H9 (cell line): ENCODE measurements around the gene SCUBE1. TPM values are rescaled to one million over a fixed set of nuclear protein-coding genes. Genes with fewer than 3 reads are reported as not detected.

Experiments
- DNase-seq: peaks from one replicate; pipeline ENCODE4 v3.0.0-alpha.2; 2017
- H2AFZ ChIP-seq: one replicate; pipeline ENCODE4 v1.6.1; 2013; ENCODE audit warnings: mild to moderate bottlenecking, low read length, control low read depth, moderate library complexity
- H2AK5ac ChIP-seq: 2 replicates; pipeline ENCODE4 v1.6.1; 2013; ENCODE audit warnings: low read length, control low read depth, mixed read lengths; ENCODE audit not compliant: insufficient read length
- H2BK120ac ChIP-seq: one replicate; pipeline ENCODE4 v1.6.1; 2013; ENCODE audit warnings: low read depth, mild to moderate bottlenecking, low read length, control low read depth, inconsistent platforms; ENCODE audit not compliant: poor library complexity, severe bottlenecking
- H2BK12ac ChIP-seq: 2 replicates; pipeline ENCODE4 v1.6.1; 2013; ENCODE audit warnings: low read length, control low read depth, mixed read lengths, low read depth; ENCODE audit not compliant: insufficient read length
- H2BK15ac ChIP-seq: 2 replicates; pipeline ENCODE4 v1.6.1; 2013; ENCODE audit warnings: low read depth, low read length, control low read depth
- H2BK20ac ChIP-seq: one replicate; pipeline ENCODE4 v1.6.1; 2013; ENCODE audit warnings: low read depth, mild to moderate bottlenecking, low read length, control low read depth, inconsistent platforms; ENCODE audit not compliant: poor library complexity, severe bottlenecking
- H2BK5ac ChIP-seq: 2 replicates; pipeline ENCODE4 v1.6.1; 2013; ENCODE audit warnings: low read length, control low read depth, mixed read lengths; ENCODE audit not compliant: insufficient read length
- H3K14ac ChIP-seq: 2 replicates; pipeline ENCODE4 v1.6.1; 2013; ENCODE audit warnings: low read length, control low read depth; ENCODE audit not compliant: insufficient read depth
- H3K18ac ChIP-seq: 2 replicates; pipeline ENCODE4 v1.6.1; 2013; ENCODE audit warnings: low read depth, mild to moderate bottlenecking, mixed read lengths, low read length, control low read depth; ENCODE audit not compliant: insufficient read length
- H3K23ac ChIP-seq: 2 replicates; pipeline ENCODE4 v1.6.1; 2013; ENCODE audit warnings: low read length, control low read depth, mixed read lengths, low read depth; ENCODE audit not compliant: insufficient read length
- H3K23me2 ChIP-seq: 2 replicates; pipeline ENCODE4 v1.6.1; 2013; ENCODE audit warnings: low read depth, mild to moderate bottlenecking, mixed read lengths, low read length, control low read depth; ENCODE audit not compliant: insufficient read length, poor library complexity, severe bottlenecking
- H3K27ac ChIP-seq: 2 replicates; pipeline ENCODE4 v1.5.1; 2013; ENCODE audit warnings: low read length, control low read depth, mixed read lengths, low read depth; ENCODE audit not compliant: insufficient read length
- H3K27me3 ChIP-seq: 2 replicates; pipeline ENCODE4 v1.6.1; 2013; ENCODE audit warnings: low read length, control low read depth, inconsistent platforms; ENCODE audit not compliant: insufficient read depth
- H3K4ac ChIP-seq: 2 replicates; pipeline ENCODE4 v1.6.1; 2013; ENCODE audit warnings: low read depth, mild to moderate bottlenecking, control low read depth, inconsistent platforms, low read length, moderate library complexity
- H3K4me1 ChIP-seq: 2 replicates; pipeline ENCODE4 v1.6.1; 2013; ENCODE audit warnings: low read length, control low read depth, inconsistent platforms; ENCODE audit not compliant: insufficient read depth
- H3K4me2 ChIP-seq: 2 replicates; pipeline ENCODE4 v1.6.1; 2013; ENCODE audit warnings: low read length, control low read depth, mixed read lengths; ENCODE audit not compliant: insufficient read length, insufficient read depth
- H3K56ac ChIP-seq: 2 replicates; pipeline ENCODE4 v1.6.1; 2013; ENCODE audit warnings: low read depth, mild to moderate bottlenecking, mixed read lengths, low read length, control low read depth; ENCODE audit not compliant: insufficient read length
- H3K79me1 ChIP-seq: 2 replicates; pipeline ENCODE4 v1.6.1; 2013; ENCODE audit warnings: low read depth, mild to moderate bottlenecking, moderate library complexity, low read length, control low read depth, inconsistent platforms; ENCODE audit not compliant: insufficient read depth, poor library complexity, severe bottlenecking
- H3K79me2 ChIP-seq: 2 replicates; pipeline ENCODE4 v1.6.1; 2013; ENCODE audit warnings: low read length, control low read depth, inconsistent platforms; ENCODE audit not compliant: insufficient read depth
- H3K9ac ChIP-seq: 2 replicates; pipeline ENCODE4 v1.6.1; 2013; ENCODE audit warnings: low read length, control low read depth, mixed read lengths; ENCODE audit not compliant: insufficient read length; ENCODE audit errors: extremely low read depth
- H3K9me3 ChIP-seq: one replicate; pipeline ENCODE4 v1.6.1; 2013; ENCODE audit warnings: low read depth, low read length, inconsistent platforms; ENCODE audit not compliant: control insufficient read depth
- H3T11ph ChIP-seq: one replicate; pipeline ENCODE4 v1.6.1; 2013; ENCODE audit warnings: mild to moderate bottlenecking, low read length, control low read depth, inconsistent platforms
- H4K20me1 ChIP-seq: one replicate; pipeline ENCODE4 v1.6.1; 2013; ENCODE audit not compliant: control insufficient read depth, insufficient read length, insufficient read depth
- H4K5ac ChIP-seq: 2 replicates; pipeline ENCODE4 v1.6.1; 2013; ENCODE audit warnings: low read depth, mild to moderate bottlenecking, mixed read lengths, low read length, control low read depth; ENCODE audit not compliant: insufficient read length
- H4K8ac ChIP-seq: replicated peaks from 2 replicates; pipeline ENCODE4 v1.6.1; 2013; ENCODE audit warnings: low read length, control low read depth, mixed read lengths, low read depth; ENCODE audit not compliant: insufficient read length
- H4K91ac ChIP-seq: 2 replicates; pipeline ENCODE4 v1.6.1; 2013; ENCODE audit warnings: low read depth, mild to moderate bottlenecking, moderate library complexity, mixed read lengths, low read length, control low read depth; ENCODE audit not compliant: insufficient read length
- H3K27ac Mint-ChIP-seq, 3 experiments: 2 replicates in 2 of 3; 3 replicates in 1 of 3; pipeline ENCODE4 v1.8.0; 2020 to 2021; ENCODE audit warnings: mixed read lengths in 3 of 3, mild to moderate bottlenecking in 1 of 3, moderate library complexity in 1 of 3
- H3K27me3 Mint-ChIP-seq: 2 replicates; pipeline ENCODE4 v1.8.0; 2021; ENCODE audit warnings: low read depth, mild to moderate bottlenecking, moderate library complexity, mixed read lengths
- H3K36me3 Mint-ChIP-seq, 3 experiments: 2 replicates in 2 of 3; 3 replicates in 1 of 3; pipeline ENCODE4 v1.8.0; 2020 to 2021; ENCODE audit warnings: low read depth in 3 of 3, mixed read lengths in 3 of 3; ENCODE audit not compliant: insufficient read depth in 1 of 3
- H3K4me1 Mint-ChIP-seq, 2 experiments: 2 replicates each; pipeline ENCODE4 v1.8.0; 2020; ENCODE audit warnings: mixed read lengths in 2 of 2
- H3K4me3 Mint-ChIP-seq, 2 experiments: 2 replicates in 1 of 2; 3 replicates in 1 of 2; pipeline ENCODE4 v1.8.0; 2020 to 2021; ENCODE audit warnings: mild to moderate bottlenecking in 2 of 2, mixed read lengths in 2 of 2, moderate library complexity in 1 of 2
- H3K9me3 Mint-ChIP-seq, 2 experiments: 2 replicates in 1 of 2; 3 replicates in 1 of 2; pipeline ENCODE4 v1.8.0; 2020; ENCODE audit warnings: mild to moderate bottlenecking in 2 of 2, mixed read lengths in 2 of 2, moderate library complexity in 1 of 2
- CTCF ChIP-seq: fragments of 200-600 bp; sonication (generic); conservative IDR thresholded peaks from 3 replicates; pipeline ENCODE4 v1.8.0; 2021; ENCODE audit warnings: antibody characterized with exemption, mild to moderate bottlenecking
- WGBS: extraction: QIAGEN DNeasy Blood & Tissue Kit; methylation state at CpG from one replicate; pipeline ENCODE4 v1.1.7; 2013; ENCODE audit warnings: missing lambda C conversion rate, low lambda C conversion rate, mixed read lengths; ENCODE audit not compliant: insufficient read length; ENCODE audit errors: extremely low coverage; 5-methylcytosine and 5-hydroxymethylcytosine counted together
- total RNA-seq: library from RNA; stranded (reverse); gene quantifications from 2 replicates; pipeline ENCODE4 v1.2.1, GENCODE V29; 2021

SCUBE1 gene
- total RNA-seq, 1 experiment from 2014 or later, result 1.2 TPM

DNA sequence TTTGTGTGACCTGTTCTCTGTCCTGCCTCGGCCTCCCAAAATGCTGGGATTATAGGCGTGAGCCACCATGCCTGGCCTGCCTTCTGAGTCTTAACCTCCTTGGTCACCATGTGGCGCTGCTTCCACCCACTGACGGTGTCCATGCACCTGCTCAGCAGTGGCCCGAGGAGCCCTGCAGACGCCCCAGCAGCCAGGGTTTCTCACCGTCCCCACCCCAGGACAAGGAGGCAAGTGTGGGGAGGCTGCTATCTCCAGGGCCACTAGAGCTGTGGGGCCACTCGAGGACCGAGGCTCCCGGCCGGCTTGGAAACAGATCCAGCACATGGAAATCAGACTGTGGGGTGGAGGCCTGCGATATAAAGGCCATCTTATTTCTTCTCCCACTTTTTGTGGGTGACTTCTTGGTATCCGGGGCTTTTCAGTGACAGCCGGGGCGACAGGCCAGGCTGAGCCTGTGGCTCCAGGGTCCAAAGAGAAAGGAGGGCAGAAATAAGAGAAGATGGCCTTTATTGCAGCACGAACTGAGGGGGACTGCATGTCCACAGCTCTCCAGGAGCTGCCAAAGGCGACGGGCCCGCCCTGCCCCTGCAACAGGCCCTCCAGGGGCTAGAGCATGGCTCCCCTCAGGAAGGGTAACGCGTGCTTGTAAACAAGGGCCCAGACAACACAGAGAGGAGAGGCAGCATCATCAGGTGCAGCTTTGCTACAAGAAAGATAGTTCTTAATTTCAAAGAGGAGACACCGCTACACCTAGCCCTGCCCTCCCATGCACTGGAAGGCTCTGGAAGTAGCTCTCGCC, 176.8 kb downstream of the SCUBE1 start:
- H3K4me1 ChIP-seq, result no peaks in the 10 kb centered on the region
- no peak overlapping the region for H3T11ph ChIP-seq
- H4K20me1 ChIP-seq, result no peaks in the 10 kb centered on the region
- WGBS, result no CpG with 5 or more reads among the region's 23 CpGs
- H2BK20ac ChIP-seq, result no peak overlapping the region
- H2AFZ ChIP-seq, result no peak overlapping the region
- no peak for DNase-seq
- no peak overlapping the region for H2AK5ac ChIP-seq
- no peaks in the 10 kb centered on the region for H3K23me2 ChIP-seq
- H3K4me3 Mint-ChIP-seq, result no peak overlapping the region; a peak in 1 of 5 replicates
- H3K79me2 ChIP-seq, result no peaks in the 10 kb centered on the region
- H3K27ac Mint-ChIP-seq, result peak overlapping the region in 1 of 3 experiments; percentile 55; a peak in 1 of 7 replicates
- no peak for TF ChIP-seq CTCF
- no peak overlapping the region for H3K4ac ChIP-seq
- no peak overlapping the region for H3K56ac ChIP-seq
- H3K36me3 Mint-ChIP-seq, result peaks cover 8 to 47% (median 35%) of the 10 kb centered on the region in 3 experiments; a peak in 6 of 7 replicates
- H3K14ac ChIP-seq, result no peak overlapping the region
- no peaks in the 10 kb centered on the region; the same call in none of the 2 replicates for H3K27me3 Mint-ChIP-seq
- H3K9me3 Mint-ChIP-seq, result no peaks in the 10 kb centered on the region
- H3K9ac ChIP-seq, result no peak overlapping the region
- H3K23ac ChIP-seq, result no peak overlapping the region
- H3K4me1 Mint-ChIP-seq, result peaks cover 0 to 3% of the 10 kb centered on the region in 2 experiments; a peak in 1 of 4 replicates
- no peaks in the 10 kb centered on the region for H3K27me3 ChIP-seq
- H2BK12ac ChIP-seq, result no peak overlapping the region
- no peak overlapping the region for H3K4me2 ChIP-seq
- no peak overlapping the region for H4K5ac ChIP-seq
- H4K91ac ChIP-seq, result no peak overlapping the region
- H4K8ac ChIP-seq, result no peak overlapping the region
- H3K79me1 ChIP-seq, result no peaks in the 10 kb centered on the region
- H2BK120ac ChIP-seq, result no peak overlapping the region
- no peak overlapping the region for H2BK5ac ChIP-seq
- no peak overlapping the region for H2BK15ac ChIP-seq
- H3K9me3 ChIP-seq, result no peaks in the 10 kb centered on the region
- no peak overlapping the region for H3K27ac ChIP-seq
- no peak overlapping the region for H3K18ac ChIP-seq
